HG03097 (cell line): Measurements from ENCODE around the gene CLDN16.

ENCODE experiments used
- ATAC-seq: cut with Tn5 transposase; IDR thresholded peaks from one replicate; pipeline ENCODE4 v1.9.1; 2021; ENCODE audit not compliant: unreplicated experiment, low FRiP score

Gene CLDN16

DNA sequence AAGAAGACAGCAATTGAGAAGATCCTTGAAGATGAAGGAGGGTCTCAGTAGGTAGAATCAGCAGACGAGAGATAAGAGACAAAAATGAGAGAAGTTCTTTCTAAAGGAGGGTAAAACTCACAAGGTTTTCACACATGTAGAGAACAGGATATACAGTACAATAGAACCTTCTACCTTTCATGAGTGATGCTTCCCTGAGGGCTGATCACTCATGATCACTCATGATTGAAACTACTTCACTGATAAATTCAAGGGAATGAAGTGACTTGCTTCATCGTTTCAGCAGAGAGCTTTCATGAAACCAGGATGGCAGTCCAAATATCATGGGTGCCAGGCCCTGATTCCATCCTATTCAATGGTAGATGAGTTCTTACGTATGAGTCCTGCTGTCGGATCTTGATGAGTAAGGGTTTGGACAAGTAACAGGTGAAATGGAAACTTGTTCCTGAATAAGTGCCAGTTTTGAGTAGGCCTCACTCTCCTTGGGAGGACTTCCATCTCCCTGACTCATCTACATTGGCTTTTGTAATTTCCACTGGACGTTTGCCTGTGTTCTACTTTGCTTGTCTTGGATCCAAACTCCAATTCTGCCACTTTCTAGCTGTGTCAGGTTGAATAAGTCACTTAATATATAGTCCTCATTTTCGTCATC lies 9.6 kb upstream of the CLDN16 start:
- ATAC-seq = no peak

DNA sequence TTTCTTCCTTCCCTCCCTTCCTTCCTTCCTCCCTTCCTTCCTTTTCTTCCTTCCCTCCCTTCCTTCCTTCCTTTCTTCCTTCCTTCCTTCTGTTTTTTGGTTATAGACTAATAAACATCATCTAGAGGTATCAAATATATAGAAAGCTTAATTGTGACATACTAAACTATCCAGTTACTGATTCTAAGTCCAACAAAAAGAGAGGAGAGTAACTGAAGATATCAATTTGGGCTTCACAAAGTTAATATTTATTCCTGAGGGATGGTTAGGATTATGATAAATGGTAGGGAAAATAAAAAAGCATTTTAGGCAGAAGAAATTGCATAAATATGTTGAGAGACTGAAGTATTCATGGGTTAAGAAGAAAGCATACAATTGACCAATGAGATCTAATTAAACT lies 7.8 kb upstream of the CLDN16 start:
- no peak for ATAC-seq

DNA sequence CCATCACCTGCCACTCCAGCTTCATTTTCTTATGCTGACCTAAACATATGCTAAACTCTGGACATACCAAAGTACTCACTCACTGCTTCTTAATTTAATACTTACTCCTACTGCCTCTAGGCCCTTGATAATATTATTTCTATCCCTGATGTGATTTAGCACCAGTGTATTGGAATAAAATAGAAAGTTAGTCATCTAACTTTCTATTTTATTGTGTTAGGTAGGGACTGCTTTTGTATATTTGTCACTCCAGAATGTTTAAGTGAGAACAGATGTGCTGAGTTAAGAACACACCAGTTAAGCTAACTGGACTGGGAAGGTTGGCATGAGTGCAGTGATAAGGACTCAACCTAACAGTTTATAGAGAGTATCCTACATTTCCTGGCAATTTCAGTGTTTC lies 6.5 kb upstream of the CLDN16 start:
- ATAC-seq = no peak

DNA sequence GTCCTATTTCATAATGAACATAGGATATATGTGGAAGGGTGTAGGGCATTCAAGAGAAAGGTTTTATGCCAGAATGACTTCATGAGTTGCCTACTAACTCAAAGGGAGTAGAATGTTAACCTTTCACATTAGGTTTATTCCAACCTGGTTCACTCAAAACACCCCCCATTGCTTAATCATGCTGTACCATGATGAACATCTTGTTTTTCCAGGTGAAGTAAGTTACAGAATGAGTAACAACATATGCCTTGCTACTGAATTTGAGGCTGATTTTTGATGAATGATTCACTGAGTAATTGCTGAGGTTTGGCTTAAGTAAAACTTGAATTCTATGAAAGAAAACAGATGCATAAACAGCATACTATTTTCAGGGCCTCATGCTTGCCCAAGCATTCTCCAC lies 5.9 kb upstream of the CLDN16 start:
- no peak for ATAC-seq

DNA sequence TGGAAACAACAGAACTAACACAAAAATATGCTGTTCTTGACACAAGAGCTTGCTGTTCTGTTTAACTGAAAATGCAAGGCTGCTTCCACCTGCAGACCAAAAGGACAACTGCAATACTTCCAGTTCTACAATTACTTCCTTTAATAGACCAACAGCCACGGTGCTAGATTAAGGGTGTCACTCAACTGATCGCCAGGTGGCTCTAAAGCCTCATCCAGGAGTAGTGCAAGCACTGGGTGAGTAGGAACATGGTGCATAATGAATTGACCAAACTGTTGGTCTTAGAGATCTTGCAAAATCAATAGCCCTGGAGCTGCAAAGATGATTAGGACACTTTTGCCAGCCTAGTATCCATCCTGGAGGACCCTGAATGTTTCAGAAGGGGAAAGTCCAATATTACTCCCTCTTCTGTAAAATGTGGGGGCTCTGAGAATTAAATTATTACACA lies 3.6 kb upstream of the CLDN16 start:
- peak; percentile 85 for ATAC-seq

DNA sequence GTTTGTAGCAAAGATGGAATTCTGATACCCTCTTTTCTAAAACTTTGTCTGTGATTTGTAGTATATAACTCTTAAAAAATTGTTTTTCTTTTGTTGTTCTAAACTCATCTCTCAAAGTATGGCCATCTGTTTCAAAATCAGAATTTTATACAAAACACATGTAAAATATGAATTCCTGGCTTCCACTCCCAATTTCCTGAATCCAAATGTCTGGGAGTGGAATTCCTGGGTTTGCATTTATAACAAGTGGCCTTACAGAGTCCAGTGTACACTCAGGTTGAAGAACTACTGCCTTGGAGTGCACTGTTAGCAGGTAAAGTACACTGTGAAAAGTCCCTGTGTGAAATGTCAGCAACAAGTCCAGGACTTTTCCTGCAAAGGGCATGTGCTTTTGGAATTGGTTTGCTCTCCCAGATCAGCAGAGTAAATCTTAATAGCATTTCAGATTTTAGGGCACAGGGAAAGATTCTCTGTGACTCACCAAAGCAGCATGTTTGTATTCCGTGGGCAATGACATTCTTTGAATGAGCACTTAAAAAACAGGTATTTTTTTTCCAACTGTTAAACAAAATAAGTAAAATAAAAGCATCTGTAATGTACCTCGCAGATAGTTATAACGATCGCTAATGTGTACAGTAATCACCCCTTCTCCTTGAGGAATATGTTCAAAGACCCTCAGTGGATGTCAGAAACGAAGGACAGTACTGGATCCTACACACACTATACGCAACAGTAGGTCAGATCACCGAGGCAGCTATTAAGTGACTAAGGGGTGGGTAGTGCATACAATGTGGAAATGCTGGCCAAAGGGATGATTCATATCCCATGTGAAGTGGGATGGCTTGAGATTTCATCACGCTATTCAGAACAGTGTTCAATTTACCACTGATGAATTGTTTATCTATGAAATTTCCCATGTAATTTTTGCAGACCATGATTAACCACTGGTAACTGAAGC lies 2.0 kb upstream of the CLDN16 start:
- no peak for ATAC-seq

DNA sequence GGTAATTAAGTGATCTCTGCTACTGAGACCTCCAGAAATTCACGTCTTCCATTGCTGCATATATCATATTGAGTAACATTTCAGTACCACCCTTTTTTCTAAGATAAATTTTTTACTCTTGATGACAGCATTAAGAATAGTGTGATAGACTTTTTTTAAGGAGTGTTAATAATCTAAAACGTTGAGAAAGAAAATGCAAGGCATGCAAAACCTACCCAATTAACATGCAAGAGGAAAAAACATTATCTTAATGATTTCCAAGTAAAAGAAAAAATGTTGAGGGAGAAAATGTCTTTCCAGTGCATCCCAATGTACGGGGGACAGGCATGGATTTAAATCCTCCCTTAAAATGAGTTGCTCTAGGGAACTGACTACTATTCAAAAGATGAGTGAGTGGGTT lies 740 bp downstream of the CLDN16 start:
- no peak for ATAC-seq

DNA sequence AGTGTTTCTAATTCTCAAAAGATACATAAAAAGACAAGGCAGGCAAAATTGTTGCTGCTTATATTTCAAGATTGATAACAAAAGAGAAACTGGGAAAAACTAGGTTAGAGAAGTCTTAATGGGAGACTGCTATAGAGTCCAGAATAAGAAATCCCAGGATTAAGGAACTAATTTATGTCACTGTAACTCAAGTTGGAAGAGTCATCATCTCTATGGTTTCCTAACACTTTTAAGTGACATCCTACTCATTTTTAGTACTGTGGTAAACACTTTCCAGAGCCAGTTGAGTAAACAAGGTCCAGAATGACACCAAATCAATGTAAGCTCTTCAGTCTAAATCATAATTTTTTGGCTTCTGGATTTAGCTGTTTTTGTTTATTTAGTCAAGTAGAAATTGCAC lies 8.0 kb downstream of the CLDN16 start:
- no peak for ATAC-seq

DNA sequence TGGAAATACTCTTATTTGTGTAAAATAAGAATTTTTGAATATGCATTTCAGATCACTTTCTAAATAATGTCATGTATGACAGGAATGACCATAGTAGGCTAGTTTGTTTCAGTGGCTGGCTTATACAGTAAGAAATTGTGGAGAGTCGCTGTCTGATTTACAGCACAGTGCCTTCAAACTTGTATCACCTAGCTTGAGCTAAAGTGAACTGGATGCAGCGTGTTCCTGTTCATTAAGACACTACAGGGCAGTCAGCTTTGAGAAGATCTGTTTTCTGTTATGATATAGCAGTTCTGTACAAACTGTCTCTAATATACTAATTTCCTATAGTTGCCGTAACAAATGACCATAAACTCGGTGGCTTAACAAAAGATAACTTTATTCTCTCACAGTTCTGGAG lies 9.9 kb downstream of the CLDN16 start:
- no peak for ATAC-seq

DNA sequence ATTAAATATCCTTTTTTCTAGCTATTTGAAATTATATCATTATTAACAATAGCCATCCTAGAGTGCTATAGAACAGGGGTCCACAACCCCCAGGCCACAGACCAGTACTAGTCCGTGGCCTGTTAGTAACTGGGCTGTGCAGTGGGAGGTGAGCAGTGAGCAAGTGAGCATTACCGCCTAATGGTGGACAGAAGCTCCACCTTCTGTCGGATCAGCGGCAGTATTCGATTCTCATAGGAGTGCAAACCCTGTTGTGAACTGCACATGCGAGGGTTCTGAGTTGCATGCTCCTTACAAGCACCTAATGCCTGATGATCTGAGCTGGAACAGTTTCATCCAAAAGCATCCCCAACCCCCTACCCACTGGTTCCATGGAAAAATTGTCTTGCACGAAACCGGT lies 11.7 kb downstream of the CLDN16 start:
- no peak for ATAC-seq

DNA sequence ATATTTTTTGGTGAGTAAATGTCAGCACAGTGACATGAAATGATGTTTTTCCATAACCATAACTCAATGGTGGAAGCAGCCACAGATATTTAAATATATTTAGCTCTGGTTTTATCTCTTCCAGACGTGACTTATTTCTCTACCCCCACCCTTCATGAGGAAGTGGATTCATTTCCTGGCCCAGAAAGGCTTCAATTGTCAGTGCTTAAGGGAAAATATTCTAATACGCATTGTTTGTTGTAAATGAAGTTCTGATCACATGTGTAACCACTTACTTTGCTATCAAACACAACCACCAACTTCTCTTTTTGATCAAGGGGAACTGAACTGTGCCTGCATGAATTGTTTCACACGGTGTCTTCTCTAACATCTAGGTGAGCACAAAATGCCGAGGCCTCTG lies 14.0 kb downstream of the CLDN16 start:
- no peak for ATAC-seq

DNA sequence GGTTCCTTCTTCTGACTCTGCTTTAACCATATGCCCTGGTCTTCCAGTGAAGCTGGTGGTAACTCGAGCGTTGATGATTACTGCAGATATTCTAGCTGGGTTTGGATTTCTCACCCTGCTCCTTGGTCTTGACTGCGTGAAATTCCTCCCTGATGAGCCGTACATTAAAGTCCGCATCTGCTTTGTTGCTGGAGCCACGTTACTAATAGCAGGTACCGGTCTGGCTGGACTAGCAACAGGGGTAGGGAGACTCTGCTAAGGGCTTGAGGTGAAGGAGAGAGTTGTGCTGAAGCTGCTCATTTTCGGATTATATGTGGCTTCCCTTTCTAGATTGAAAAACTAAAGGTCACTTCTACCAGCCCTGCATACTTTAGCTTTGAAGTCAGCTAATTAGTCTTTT lies 16.8 kb downstream of the CLDN16 start:
- no peak for ATAC-seq

DNA sequence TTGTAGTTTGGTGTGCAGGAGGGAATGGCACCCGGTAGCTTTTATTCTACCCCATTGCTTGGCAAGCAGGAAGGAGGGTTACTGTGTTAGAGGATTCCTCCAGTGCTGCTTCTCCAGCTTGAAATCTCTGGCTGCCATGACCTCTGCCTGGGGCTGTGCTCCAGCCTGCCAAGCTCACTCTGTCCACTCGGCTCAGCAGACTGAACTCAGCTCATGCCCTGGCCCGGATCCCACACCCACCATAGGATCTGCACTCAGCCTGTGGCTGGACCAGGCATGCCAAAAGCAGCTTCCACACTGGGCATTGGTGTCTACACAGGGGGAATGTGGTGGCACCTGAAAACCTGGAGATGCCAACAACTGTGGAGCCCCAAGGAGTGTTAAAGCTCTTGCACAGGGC lies 26.3 kb downstream of the CLDN16 start:
- no peak for ATAC-seq

DNA sequence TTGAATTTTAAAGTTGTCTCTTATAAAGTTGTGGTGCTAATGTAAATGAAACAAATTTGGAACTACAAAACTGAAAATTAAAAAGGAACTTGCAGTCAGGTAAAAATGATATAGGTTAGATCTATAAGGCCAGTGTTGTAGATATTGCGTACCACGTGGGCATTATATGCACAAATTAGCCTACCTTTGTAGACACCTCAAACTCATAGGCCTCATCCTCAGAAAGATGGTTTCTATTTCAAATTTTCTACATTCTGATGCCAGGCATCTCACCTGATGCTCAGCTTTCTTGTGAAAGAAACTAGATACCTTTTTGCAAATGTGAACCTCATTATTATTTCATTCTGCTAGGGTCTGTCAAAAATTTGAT lies 36.1 kb downstream of the CLDN16 start:
- ATAC-seq = no peak

DNA sequence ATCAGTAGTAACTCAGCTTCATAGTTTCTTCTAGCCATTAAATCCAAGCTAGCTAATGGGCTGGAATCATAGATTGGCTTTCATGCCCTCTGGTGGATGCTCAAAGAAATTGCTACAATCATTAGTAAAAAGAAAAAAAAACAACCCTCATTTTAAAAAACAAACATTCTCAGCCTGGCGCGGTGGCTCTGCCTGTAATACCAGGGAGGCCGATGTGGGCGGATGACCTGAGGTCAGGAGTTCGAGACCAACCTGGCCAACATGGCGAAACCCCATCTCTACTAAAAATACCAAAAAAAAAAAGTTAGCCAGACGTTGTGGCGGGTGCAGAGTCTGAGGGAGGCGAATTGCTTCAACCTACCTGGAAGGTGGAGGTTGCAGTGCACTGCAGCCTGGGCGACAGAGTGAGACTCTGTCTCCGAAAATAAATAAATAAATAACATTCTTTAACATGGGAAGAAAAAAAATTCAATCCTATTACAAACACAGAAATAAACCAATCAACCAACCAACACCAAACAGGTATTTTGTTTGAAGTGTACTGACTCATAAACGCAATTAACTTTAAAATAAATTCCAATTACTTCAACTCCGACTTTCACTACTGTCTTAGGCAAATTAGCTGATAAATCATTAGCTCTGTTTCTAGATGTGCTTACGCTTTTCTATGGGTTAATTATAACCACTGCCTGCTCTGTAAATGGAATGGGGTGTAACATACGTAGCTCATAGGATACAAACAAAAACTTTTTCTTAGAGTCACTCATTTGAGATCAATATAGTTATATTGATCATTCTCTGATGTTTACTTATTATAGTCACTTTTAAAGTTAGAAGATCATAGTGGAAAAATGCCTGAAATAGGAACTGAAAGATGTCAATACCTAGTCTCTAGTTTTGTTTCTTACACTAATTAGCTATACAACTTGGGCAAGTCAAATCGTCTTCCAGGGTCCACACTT lies 36.8 kb downstream of the CLDN16 start:
- ATAC-seq = peak; percentile 53

DNA sequence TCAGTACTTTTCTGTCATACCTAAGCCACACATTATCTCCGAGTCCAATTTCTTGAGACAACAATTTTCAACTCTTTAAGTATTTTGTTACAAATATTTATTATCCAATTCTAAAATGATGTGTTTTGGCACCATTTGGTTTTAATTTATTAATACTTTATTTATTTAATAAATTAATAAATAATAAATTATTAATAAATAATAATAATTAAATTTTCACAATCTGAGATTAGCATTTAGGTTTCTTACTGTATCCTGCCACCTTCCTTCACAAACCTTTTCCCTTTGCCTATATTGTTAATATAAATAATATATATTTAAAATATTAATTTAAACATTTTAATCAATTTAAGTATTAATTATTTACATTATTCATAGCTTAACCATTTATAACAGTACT lies 37.9 kb downstream of the CLDN16 start:
- ATAC-seq = no peak

DNA sequence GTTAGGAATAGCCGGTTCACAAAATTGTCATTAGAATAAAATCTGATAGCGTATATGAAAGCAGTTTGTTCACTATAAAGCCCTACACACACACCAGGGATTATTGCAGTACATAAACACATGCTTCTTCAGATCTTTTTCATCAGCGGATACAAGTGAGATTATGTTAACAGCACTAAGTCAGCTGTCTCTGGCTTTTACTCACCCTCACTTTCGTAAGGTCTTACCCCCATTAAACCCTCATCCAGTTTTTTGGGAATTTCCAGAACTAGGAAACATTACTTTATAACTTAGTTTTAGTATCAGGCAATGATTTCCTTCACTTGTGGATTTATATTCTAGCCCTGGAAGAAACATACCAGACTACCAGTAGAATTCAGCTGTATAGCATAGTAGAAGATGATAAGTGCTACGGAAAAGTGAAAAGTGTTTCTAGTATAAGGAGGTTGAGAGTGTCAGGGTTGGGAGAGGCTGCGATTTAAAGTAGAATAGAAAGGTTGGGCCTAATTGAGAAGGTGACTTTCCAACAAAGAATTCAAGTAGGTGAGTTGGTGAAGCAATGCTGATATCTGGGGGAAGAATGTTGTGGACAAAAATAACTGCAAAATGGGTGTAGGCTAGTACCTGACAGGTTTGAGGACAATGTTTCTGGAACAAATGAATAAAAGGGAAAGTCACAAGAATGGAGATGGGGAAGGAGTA lies 39.0 kb downstream of the CLDN16 start:
- no peak for ATAC-seq

DNA sequence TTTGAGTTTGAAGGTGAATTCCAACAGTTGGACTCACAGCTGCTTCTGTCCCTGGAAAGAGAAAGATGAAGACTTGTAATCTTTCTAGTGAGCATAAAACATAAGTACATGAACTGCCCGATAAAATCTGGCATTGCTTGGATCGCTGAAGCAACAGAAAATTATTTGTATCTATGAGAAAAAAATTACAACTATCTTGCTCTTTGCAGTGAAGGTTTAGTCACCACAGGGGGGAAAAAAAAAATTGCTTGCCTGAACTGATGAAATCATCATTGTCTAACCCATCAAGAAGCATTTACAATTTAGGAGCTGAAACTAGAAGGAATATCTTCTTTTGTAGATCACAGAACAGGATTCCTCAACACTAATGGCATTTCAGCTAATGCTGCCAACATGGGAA lies 41.7 kb downstream of the CLDN16 start:
- no peak for ATAC-seq

DNA sequence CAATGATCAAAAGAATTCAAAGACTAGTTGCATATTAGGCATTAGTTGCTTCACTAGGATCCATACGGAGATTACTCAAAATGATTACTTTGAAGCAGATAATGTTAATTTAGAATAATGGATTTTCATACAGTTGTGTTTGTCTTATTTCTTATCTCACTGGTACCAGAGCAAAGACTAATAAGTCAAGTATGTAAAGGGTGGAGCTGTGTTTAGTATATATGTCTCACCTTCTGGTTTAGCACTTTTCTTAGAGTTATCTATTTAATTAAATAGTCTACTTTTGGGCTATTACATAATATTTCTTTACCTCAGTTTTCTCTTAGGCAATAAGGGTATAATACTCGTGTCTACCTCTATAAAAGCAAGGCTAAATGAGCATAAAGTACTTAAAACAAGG lies 42.9 kb downstream of the CLDN16 start:
- ATAC-seq = no peak

DNA sequence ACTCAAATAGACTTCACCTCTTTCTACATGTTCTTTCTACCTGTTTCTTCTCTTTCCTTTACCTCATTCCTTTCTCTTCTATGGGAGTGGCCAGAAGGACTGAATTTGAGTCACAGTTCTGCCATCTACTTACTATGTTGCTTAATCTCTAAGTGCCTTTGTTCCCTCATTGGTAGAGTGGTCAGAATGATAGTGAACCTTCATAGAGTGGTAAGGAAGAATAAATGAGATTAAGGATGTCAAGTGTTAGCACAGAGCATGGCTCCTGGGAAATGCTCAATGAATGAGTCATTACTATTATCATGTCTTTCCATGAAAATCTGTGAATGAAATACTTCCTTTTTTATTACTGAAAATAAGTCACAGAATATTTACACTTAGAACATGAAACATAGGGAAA lies 44.3 kb downstream of the CLDN16 start:
- ATAC-seq = no peak
